Thyroid gland (tissue), 4 donors: ENCODE data around the gene MTFR2.

Source experiments
- POLR2A ChIP-seq, 2 donors: fragments of 450-650 bp; IDR thresholded peaks; one replicate each; pipeline ENCODE4 v1.6.1; 2017; ENCODE audit warnings: antibody characterized with exemption in 2 of 2, mild to moderate bottlenecking in 2 of 2, moderate library complexity in 1 of 2
- TF ChIP-seq, protein P1 (sequence below), 6 experiments: fragments of 200-600 bp in 3 of 6; fragments of 450-650 bp in 3 of 6; sonication (generic) in 3 of 6; IDR thresholded peaks; one replicate each; pipeline ENCODE4 v1.5.1; 2016 to 2019; ENCODE audit warnings: antibody characterized with exemption in 6 of 6, mild to moderate bottlenecking in 2 of 6, inconsistent platforms in 1 of 6, moderate library complexity in 1 of 6

- TF ChIP-seq, protein P1, sequence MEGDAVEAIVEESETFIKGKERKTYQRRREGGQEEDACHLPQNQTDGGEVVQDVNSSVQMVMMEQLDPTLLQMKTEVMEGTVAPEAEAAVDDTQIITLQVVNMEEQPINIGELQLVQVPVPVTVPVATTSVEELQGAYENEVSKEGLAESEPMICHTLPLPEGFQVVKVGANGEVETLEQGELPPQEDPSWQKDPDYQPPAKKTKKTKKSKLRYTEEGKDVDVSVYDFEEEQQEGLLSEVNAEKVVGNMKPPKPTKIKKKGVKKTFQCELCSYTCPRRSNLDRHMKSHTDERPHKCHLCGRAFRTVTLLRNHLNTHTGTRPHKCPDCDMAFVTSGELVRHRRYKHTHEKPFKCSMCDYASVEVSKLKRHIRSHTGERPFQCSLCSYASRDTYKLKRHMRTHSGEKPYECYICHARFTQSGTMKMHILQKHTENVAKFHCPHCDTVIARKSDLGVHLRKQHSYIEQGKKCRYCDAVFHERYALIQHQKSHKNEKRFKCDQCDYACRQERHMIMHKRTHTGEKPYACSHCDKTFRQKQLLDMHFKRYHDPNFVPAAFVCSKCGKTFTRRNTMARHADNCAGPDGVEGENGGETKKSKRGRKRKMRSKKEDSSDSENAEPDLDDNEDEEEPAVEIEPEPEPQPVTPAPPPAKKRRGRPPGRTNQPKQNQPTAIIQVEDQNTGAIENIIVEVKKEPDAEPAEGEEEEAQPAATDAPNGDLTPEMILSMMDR (IDR thresholded peaks at IDR 0.05), result no peak
- no peak for TF ChIP-seq POLR2A (IDR thresholded peaks at IDR 0.05)
Measured at GRCh38 chr6:136188486-136188885, 61.6 kb downstream of the MTFR2 start.
